ENCODE measurements around the gene FIBP. TPM values are rescaled to one million over a fixed set of nuclear protein-coding genes. Genes with fewer than 3 reads are reported as not detected.

The FIBP gene
- total and polyA plus RNA-seq, 10 of the 15 experiments (the other 5 are each of a cell fraction or from before 2014, with no cell fraction given): 65.1 to 182 (median 94.6) TPM

GRCh38 chr11:65899356-65900124, 11.3 kb upstream of the FIBP start (continued):
- TF ChIP-seq MEF2B (IDR thresholded peaks at IDR 0.05; ENCODE audit: partially characterized antibody, poor library complexity, severe bottlenecking): peak; percentile 47
- TF ChIP-seq NR2F1 (conservative IDR thresholded peaks at IDR 0.05): peak; percentile 81
- TF ChIP-seq KAT2A (conservative IDR thresholded peaks at IDR 0.05; ENCODE audit: control insufficient read depth, low read depth, low read length): no peak
- no peak for TF ChIP-seq SMARCA5 (IDR thresholded peaks at IDR 0.05)
- no peak for TF ChIP-seq HDGF (IDR thresholded peaks at IDR 0.05)
- TF ChIP-seq CHD1 (IDR thresholded peaks at IDR 0.05; ENCODE audit: low read depth, low read length): 0 out of 2 replicates have a peak, but pooled peaks have one; percentile 62
- TF ChIP-seq ZBED1 (IDR thresholded peaks at IDR 0.05; ENCODE audit: borderline replicate concordance): no peak
- no peak for TF ChIP-seq FOXM1 (IDR thresholded peaks at IDR 0.05; ENCODE audit: low read depth, low read length)
- TF ChIP-seq, protein P1, sequence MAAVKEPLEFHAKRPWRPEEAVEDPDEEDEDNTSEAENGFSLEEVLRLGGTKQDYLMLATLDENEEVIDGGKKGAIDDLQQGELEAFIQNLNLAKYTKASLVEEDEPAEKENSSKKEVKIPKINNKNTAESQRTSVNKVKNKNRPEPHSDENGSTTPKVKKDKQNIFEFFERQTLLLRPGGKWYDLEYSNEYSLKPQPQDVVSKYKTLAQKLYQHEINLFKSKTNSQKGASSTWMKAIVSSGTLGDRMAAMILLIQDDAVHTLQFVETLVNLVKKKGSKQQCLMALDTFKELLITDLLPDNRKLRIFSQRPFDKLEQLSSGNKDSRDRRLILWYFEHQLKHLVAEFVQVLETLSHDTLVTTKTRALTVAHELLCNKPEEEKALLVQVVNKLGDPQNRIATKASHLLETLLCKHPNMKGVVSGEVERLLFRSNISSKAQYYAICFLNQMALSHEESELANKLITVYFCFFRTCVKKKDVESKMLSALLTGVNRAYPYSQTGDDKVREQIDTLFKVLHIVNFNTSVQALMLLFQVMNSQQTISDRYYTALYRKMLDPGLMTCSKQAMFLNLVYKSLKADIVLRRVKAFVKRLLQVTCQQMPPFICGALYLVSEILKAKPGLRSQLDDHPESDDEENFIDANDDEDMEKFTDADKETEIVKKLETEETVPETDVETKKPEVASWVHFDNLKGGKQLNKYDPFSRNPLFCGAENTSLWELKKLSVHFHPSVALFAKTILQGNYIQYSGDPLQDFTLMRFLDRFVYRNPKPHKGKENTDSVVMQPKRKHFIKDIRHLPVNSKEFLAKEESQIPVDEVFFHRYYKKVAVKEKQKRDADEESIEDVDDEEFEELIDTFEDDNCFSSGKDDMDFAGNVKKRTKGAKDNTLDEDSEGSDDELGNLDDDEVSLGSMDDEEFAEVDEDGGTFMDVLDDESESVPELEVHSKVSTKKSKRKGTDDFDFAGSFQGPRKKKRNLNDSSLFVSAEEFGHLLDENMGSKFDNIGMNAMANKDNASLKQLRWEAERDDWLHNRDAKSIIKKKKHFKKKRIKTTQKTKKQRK (IDR thresholded peaks at IDR 0.05; ENCODE audit: low read depth, low read length): no peak
- no peak for TF ChIP-seq CHD2 (IDR thresholded peaks at IDR 0.05; ENCODE audit: borderline replicate concordance, low read depth, low read length)
- no peak for TF ChIP-seq FOXK2 (IDR thresholded peaks at IDR 0.05)
- no peak for TF ChIP-seq ZNF207 (IDR thresholded peaks at IDR 0.05; ENCODE audit: borderline replicate concordance)
- TF ChIP-seq NFYA (IDR thresholded peaks at IDR 0.05; ENCODE audit: borderline replicate concordance, low read depth, low read length): no peak
- no peak for TF ChIP-seq ATF7 (IDR thresholded peaks at IDR 0.05; ENCODE audit: low read depth)
- TF ChIP-seq ZNF622 (IDR thresholded peaks at IDR 0.05): no peak
- no peak for TF ChIP-seq RCOR1 (conservative IDR thresholded peaks at IDR 0.05; ENCODE audit: low read depth, low read length)
- no peak for TF ChIP-seq SREBF1 (IDR thresholded peaks at IDR 0.05; ENCODE audit: low read length)
- TF ChIP-seq, protein P2, sequence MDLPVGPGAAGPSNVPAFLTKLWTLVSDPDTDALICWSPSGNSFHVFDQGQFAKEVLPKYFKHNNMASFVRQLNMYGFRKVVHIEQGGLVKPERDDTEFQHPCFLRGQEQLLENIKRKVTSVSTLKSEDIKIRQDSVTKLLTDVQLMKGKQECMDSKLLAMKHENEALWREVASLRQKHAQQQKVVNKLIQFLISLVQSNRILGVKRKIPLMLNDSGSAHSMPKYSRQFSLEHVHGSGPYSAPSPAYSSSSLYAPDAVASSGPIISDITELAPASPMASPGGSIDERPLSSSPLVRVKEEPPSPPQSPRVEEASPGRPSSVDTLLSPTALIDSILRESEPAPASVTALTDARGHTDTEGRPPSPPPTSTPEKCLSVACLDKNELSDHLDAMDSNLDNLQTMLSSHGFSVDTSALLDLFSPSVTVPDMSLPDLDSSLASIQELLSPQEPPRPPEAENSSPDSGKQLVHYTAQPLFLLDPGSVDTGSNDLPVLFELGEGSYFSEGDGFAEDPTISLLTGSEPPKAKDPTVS (IDR thresholded peaks at IDR 0.05; ENCODE audit: low read depth, low read length): no peak
- peak; percentile 85 for TF ChIP-seq IKZF1 (conservative IDR thresholded peaks at IDR 0.05)
- no peak for TF ChIP-seq SMAD5 (IDR thresholded peaks at IDR 0.05; ENCODE audit: low read depth)
- TF ChIP-seq CBFB (IDR thresholded peaks at IDR 0.05; ENCODE audit: low read depth): no peak
- peak; percentile 99 for TF ChIP-seq BACH1 (IDR thresholded peaks at IDR 0.05; ENCODE audit: borderline replicate concordance)
- TF ChIP-seq EZH2 (IDR thresholded peaks at IDR 0.05; ENCODE audit: borderline replicate concordance, control insufficient read depth, low read depth, low read length): no peak
- no peak for TF ChIP-seq CBX5 (IDR thresholded peaks at IDR 0.05; ENCODE audit: low read depth)
- 0 out of 2 replicates have a peak, but pooled peaks have one; percentile 46 for TF ChIP-seq SIN3A (IDR thresholded peaks at IDR 0.05; ENCODE audit: low read depth, low read length)
- no peak for TF ChIP-seq SIX5 (IDR thresholded peaks at IDR 0.05; ENCODE audit: low read depth, low read length, severe bottlenecking)
- TF ChIP-seq NFYB (IDR thresholded peaks at IDR 0.05; ENCODE audit: insufficient read depth, low read depth, low read length): no peak
- no peak for TF ChIP-seq IRF4 (IDR thresholded peaks at IDR 0.05; ENCODE audit: low read depth, low read length)
- TF ChIP-seq TAF1 (IDR thresholded peaks at IDR 0.05; ENCODE audit: borderline replicate concordance, low read depth, low read length): no peak

All from GM12878 (cell line).